H1 (cell line): Measurements from ENCODE around the gene LRRK1. TPM values are rescaled to one million over a fixed set of nuclear protein-coding genes. Genes with fewer than 3 reads are reported as not detected.

Source experiments
- CTCF ChIA-PET: fragments of 300-600 bp; sonication (Branson Sonifier 250); formaldehyde crosslinking; loops from one replicate; lab custom pipeline; 2021; ENCODE audit not compliant: partially characterized antibody; lab: Charles Lee
- POLR2A ChIA-PET: fragments of 300-600 bp; sonication (Branson Sonifier 250); formaldehyde crosslinking; loops from one replicate; lab custom pipeline; 2021; ENCODE audit warnings: inconsistent platforms; ENCODE audit not compliant: partially characterized antibody; lab: Charles Lee
- DNase-seq, 2 experiments: peaks; one replicate each; pipeline versions ENCODE4 v3.0.0 to v3.0.0-alpha.2; 2010 to 2022; ENCODE audit warnings: low spot score in 2 of 2, low read depth in 1 of 2, mixed read lengths in 1 of 2
- FAIRE-seq: peaks from 2 replicates; lab custom pipeline; 2011; peaks lifted over from hg19 to GRCh38; lab: Jason Lieb, UNC
- H2AFZ ChIP-seq: 2 replicates; pipeline ENCODE4 v1.8.1; 2012; ENCODE audit warnings: low read length, inconsistent platforms
- H2AK5ac ChIP-seq: 2 replicates; pipeline ENCODE4 v1.6.1; 2013; ENCODE audit warnings: low read depth, low read length
- H2BK120ac ChIP-seq: replicated peaks from 2 replicates; pipeline ENCODE3; 2013; ENCODE audit warnings: low read depth, low read length, inconsistent platforms
- H2BK12ac ChIP-seq: 2 replicates; pipeline ENCODE4 v1.6.1; 2013; ENCODE audit warnings: low read depth, low read length
- H2BK15ac ChIP-seq: 2 replicates; pipeline ENCODE4 v1.6.1; 2013; ENCODE audit warnings: low read length
- H2BK20ac ChIP-seq: 2 replicates; pipeline ENCODE4 v1.6.1; 2013; ENCODE audit warnings: low read length
- H2BK5ac ChIP-seq: 2 replicates; pipeline ENCODE4 v1.6.1; 2013; ENCODE audit warnings: low read depth, low read length
- H3K14ac ChIP-seq: 2 replicates; pipeline ENCODE4 v1.6.1; 2013; ENCODE audit warnings: inconsistent platforms; ENCODE audit not compliant: insufficient read length
- H3K18ac ChIP-seq: 2 replicates; pipeline ENCODE4 v1.6.1; 2013; ENCODE audit warnings: low read length; ENCODE audit errors: extremely low read depth
- H3K23ac ChIP-seq: 2 replicates; pipeline ENCODE4 v1.6.1; 2013; ENCODE audit warnings: inconsistent platforms; ENCODE audit not compliant: insufficient read length
- H3K23me2 ChIP-seq: 2 replicates; pipeline ENCODE4 v1.6.1; 2013; ENCODE audit warnings: low read depth, low read length
- H3K27ac ChIP-seq: 2 replicates; pipeline ENCODE4 v1.6.1; 2011; ENCODE audit warnings: low read depth, low read length, inconsistent platforms
- H3K27me3 ChIP-seq, 4 experiments: replicated peaks in 1 of 4; 1 replicate in 1 of 4; 2 replicates in 3 of 4; pipeline versions ENCODE4 v1.6.1 to v1.8.1; 2011 to 2013; ENCODE audit warnings: low read length in 3 of 4, mild to moderate bottlenecking in 3 of 4, inconsistent platforms in 2 of 4, mixed read lengths in 2 of 4, moderate library complexity in 1 of 4; ENCODE audit not compliant: control insufficient read depth in 3 of 4, insufficient read depth in 3 of 4; ENCODE audit errors: extremely low read depth in 1 of 4
- H3K36me3 ChIP-seq, 4 experiments: 2 replicates each; pipeline versions ENCODE4 v1.6.1 to v1.8.1; 2011 to 2013; ENCODE audit warnings: mild to moderate bottlenecking in 4 of 4, low read length in 3 of 4, moderate library complexity in 2 of 4, control low read depth in 1 of 4, inconsistent platforms in 1 of 4; ENCODE audit not compliant: insufficient read depth in 4 of 4, control insufficient read depth in 2 of 4
- H3K4ac ChIP-seq: replicated peaks from 2 replicates; pipeline ENCODE3; 2013; ENCODE audit warnings: low read length, low read depth, mixed read lengths, inconsistent platforms; ENCODE audit not compliant: insufficient read length
- H3K4me1 ChIP-seq, 4 experiments: replicated peaks in 1 of 4; 1 replicate in 1 of 4; 2 replicates in 3 of 4; pipeline versions ENCODE4 v1.6.1 to v1.8.1; 2011 to 2013; ENCODE audit warnings: low read length in 3 of 4, inconsistent platforms in 2 of 4, mixed read lengths in 1 of 4; ENCODE audit not compliant: insufficient read depth in 4 of 4, control insufficient read depth in 3 of 4
- H3K4me2 ChIP-seq, 2 experiments: 2 replicates each; pipeline versions ENCODE4 v1.6.1 to v1.8.1; 2011 to 2013; ENCODE audit warnings: low read depth in 2 of 2, low read length in 2 of 2, control low read depth in 1 of 2, inconsistent platforms in 1 of 2, mild to moderate bottlenecking in 1 of 2; ENCODE audit not compliant: insufficient read depth in 1 of 2
- H3K4me3 ChIP-seq, 4 experiments: fragments of 200-600, 300-600 bp in 1 of 4; sonication (generic), shearing (Covaris generic), sonication (Bioruptor Twin) in 1 of 4; 2 replicates each; pipeline versions ENCODE4 v1.5.1 to v1.8.1; 2011 to 2016; ENCODE audit warnings: low read length in 4 of 4, low read depth in 3 of 4, control low read depth in 2 of 4, inconsistent platforms in 2 of 4, mild to moderate bottlenecking in 2 of 4, mixed read lengths in 1 of 4, moderate library complexity in 1 of 4; ENCODE audit not compliant: insufficient read depth in 2 of 4; ENCODE audit errors: extremely low read depth in 1 of 4
- H3K56ac ChIP-seq: replicated peaks from 2 replicates; pipeline ENCODE3; 2013; ENCODE audit warnings: low read depth, mild to moderate bottlenecking, mixed read lengths, low read length, inconsistent platforms; ENCODE audit not compliant: insufficient read length
- H3K79me1 ChIP-seq: 2 replicates; pipeline ENCODE4 v1.6.1; 2013; ENCODE audit warnings: low read depth, low read length, control low read depth
- H3K79me2 ChIP-seq, 2 experiments: 2 replicates each; pipeline versions ENCODE4 v1.6.1 to v1.8.1; 2012 to 2013; ENCODE audit warnings: low read length in 2 of 2, mild to moderate bottlenecking in 2 of 2, inconsistent platforms in 1 of 2; ENCODE audit not compliant: insufficient read depth in 2 of 2, control insufficient read depth in 1 of 2
- H3K9ac ChIP-seq, 4 experiments: replicated peaks in 1 of 4; 1 replicate in 1 of 4; 2 replicates in 3 of 4; pipeline versions ENCODE4 v1.6.1 to v1.8.1; 2011 to 2013; ENCODE audit warnings: low read depth in 3 of 4, low read length in 3 of 4, control low read depth in 2 of 4, mild to moderate bottlenecking in 2 of 4, moderate library complexity in 2 of 4, inconsistent platforms in 1 of 4; ENCODE audit errors: extremely low read depth in 1 of 4
- H3K9me3 ChIP-seq, 2 experiments: 2 replicates each; pipeline versions ENCODE4 v1.6.1 to v1.8.1; 2012 to 2013; ENCODE audit warnings: mild to moderate bottlenecking in 2 of 2, moderate library complexity in 2 of 2, control low read depth in 1 of 2, inconsistent platforms in 1 of 2, low read depth in 1 of 2, low read length in 1 of 2, mixed read lengths in 1 of 2; ENCODE audit not compliant: insufficient read depth in 2 of 2
- H4K20me1 ChIP-seq, 2 experiments: replicated peaks in 1 of 2; 2 replicates each; pipeline versions ENCODE3 to v1.8.1; 2011 to 2013; ENCODE audit warnings: inconsistent platforms in 2 of 2, low read length in 2 of 2, mild to moderate bottlenecking in 1 of 2; ENCODE audit not compliant: insufficient read depth in 2 of 2, control insufficient read depth in 1 of 2
- H4K5ac ChIP-seq: 2 replicates; pipeline ENCODE4 v1.6.1; 2013; ENCODE audit warnings: low read length, low read depth, mixed read lengths, inconsistent platforms; ENCODE audit not compliant: insufficient read length
- H4K8ac ChIP-seq: 2 replicates; pipeline ENCODE4 v1.8.0; 2013; ENCODE audit warnings: mild to moderate bottlenecking, moderate library complexity, low read length, inconsistent platforms; ENCODE audit not compliant: insufficient read depth; ENCODE audit errors: extremely low read depth
- H4K91ac ChIP-seq: replicated peaks from 2 replicates; pipeline ENCODE3; 2013; ENCODE audit warnings: low read length, mixed read lengths, inconsistent platforms; ENCODE audit not compliant: insufficient read length
- CHD1 ChIP-seq: IDR thresholded peaks from 2 replicates; pipeline ENCODE4 v1.6.1; 2012; ENCODE audit warnings: low read depth, low read length, improper control_type of control experiment
- NRF1 ChIP-seq: IDR thresholded peaks from 2 replicates; pipeline ENCODE4 v1.6.1; 2011; ENCODE audit warnings: mild to moderate bottlenecking, low read depth, low read length, improper control_type of control experiment
- POLR2A ChIP-seq, 2 experiments: IDR thresholded peaks; 1 replicate in 1 of 2; 2 replicates in 1 of 2; pipeline ENCODE4 v1.6.1; 2011; ENCODE audit warnings: low read depth in 2 of 2, low read length in 2 of 2, mild to moderate bottlenecking in 2 of 2; ENCODE audit errors: control extremely low read depth in 1 of 2
- POU5F1 ChIP-seq: IDR thresholded peaks from 2 replicates; pipeline ENCODE4 v1.6.1; 2011; ENCODE audit warnings: low read depth, mild to moderate bottlenecking, low read length, moderate library complexity
- RFX5 ChIP-seq: IDR thresholded peaks from 2 replicates; pipeline ENCODE4 v1.6.1; 2011; ENCODE audit warnings: low read depth, low read length, improper control_type of control experiment, borderline replicate concordance
- WGBS, 2 experiments: shearing (Covaris generic) in 1 of 2; methylation state at CpG; one replicate each; pipeline versions ENCODE4 v1.1.6 to v1.1.7; 2013 to 2015; ENCODE audit warnings: low lambda C conversion rate in 2 of 2, mixed read lengths in 2 of 2, inconsistent platforms in 1 of 2, low coverage in 1 of 2, missing lambda C conversion rate in 1 of 2; ENCODE audit not compliant: insufficient replicate concordance in 2 of 2, insufficient coverage in 1 of 2, insufficient read length in 1 of 2; ENCODE audit errors: extremely low coverage in 1 of 2, missing lambda C conversion rate in 1 of 2; 5-methylcytosine and 5-hydroxymethylcytosine counted together
- polyA plus RNA-seq, 7 experiments: library from polyadenylated mRNA; depleted of rRNA in 3 of 7; stranded (reverse) in 5 of 7; unstranded in 2 of 7; fragments of >200 nt in 5 of 7; fragments of 200-250 nt in 2 of 7; gene quantifications; 1 replicate in 5 of 7; 2 replicates in 1 of 7; 4 replicates in 1 of 7; pipeline versions ENCODE4 v1.2.1 to v1.2.3, GENCODE V29; 2011 to 2013; ENCODE audit warnings: missing spikeins in 2 of 7, mixed read lengths in 2 of 7
- total RNA-seq: library from RNA; stranded (reverse); fragmentation: NEBNext Ultra II Directional; extraction: Animal tissue kit (Norgen Biotek cat#: 25700); gene quantifications from 2 replicates; pipeline ENCODE4 v1.2.1, GENCODE V29; 2021
- TF ChIP-seq, protein P1 (sequence below): IDR thresholded peaks from 2 replicates; pipeline ENCODE4 v1.6.1; 2011; ENCODE audit warnings: low read depth, mild to moderate bottlenecking, low read length; ENCODE audit not compliant: insufficient read depth
- TF ChIP-seq, protein P2 (sequence below): IDR thresholded peaks from 2 replicates; pipeline ENCODE4 v1.6.1; 2012; ENCODE audit warnings: low read length, inconsistent platforms

Gene LRRK1
- total and polyA plus RNA-seq, 2 of the 8 experiments (the other 6 are each of a cell fraction or from before 2014, with no cell fraction given): 1.2 to 3.6 TPM

DNA sequence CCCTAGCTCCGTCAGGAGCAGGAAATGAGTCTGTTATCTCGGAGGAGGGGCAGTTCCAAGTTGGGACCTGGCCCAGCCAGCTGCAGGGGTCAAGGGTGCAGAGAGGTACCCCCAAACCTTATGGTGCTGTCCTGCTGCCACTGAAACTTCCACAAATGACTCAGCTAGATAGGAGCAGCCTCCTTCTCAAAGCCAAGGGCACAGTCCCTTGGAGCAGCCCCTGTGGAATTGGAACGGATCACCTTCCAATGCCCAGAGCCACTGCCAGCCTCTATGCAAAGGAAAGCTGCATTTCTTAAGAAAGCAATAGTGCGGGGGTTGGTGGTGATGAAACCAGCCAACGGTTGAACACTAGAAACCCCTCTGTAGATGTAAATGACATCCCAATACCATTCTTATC lies 19.6 kb upstream of the LRRK1 start:
- Histone ChIP-seq H4K5ac (no peak overlapping the region), H2BK20ac (no peak overlapping the region), H2BK5ac (no peak overlapping the region), H3K23ac (no peak overlapping the region), H4K91ac (no peak overlapping the region), H3K56ac (no peak overlapping the region), H3K79me2 (no peaks in the 10 kb centered on the region), H3K18ac (no peak overlapping the region), H2AFZ (no peak overlapping the region), H3K4ac (no peak overlapping the region), H4K8ac (no peak overlapping the region), H3K4me2 (no peak overlapping the region), H3K36me3 (no peaks in the 10 kb centered on the region), H3K9ac (no peak overlapping the region), H3K27ac (no peak overlapping the region), H4K20me1 (no peaks in the 10 kb centered on the region), H3K23me2 (no peaks in the 10 kb centered on the region), H3K27me3 (no peaks in the 10 kb centered on the region), H3K4me3 (no peak overlapping the region), H2BK120ac (no peak overlapping the region), H3K4me1 (peaks cover 0 to 10% (median 3%) of the 10 kb centered on the region in 4 experiments; a peak in 5 of 7 replicates), H2AK5ac (no peak overlapping the region), H2BK12ac (no peak overlapping the region), H2BK15ac (no peak overlapping the region), H3K79me1 (no peaks in the 10 kb centered on the region), H3K9me3 (no peaks in the 10 kb centered on the region), H3K14ac (no peak overlapping the region)
- no peak for DNase-seq
- ChIA-PET POLR2A (interaction anchor here (1.3 to 1.4 kb wide), 2 partner anchors 11 to 148 kb away, joined by 4 read pairs; no protein-coding TSS in a partner anchor), CTCF (interaction anchor here (1.8 to 13.4 kb wide), 4 partner anchors 7 to 27 kb away, joined by 8 to 150 read pairs (median 14); partner anchors contain the start of gene LRRK1)
- FAIRE-seq: no peak
- 86% methylated on average over 5 of the region's 5 CpGs; no CpG with 5 or more reads in 1 of the 2 experiments for WGBS, 2 experiments
- no peak for TF ChIP-seq RFX5
- TF ChIP-seq POU5F1: no peak
- TF ChIP-seq, protein P1, sequence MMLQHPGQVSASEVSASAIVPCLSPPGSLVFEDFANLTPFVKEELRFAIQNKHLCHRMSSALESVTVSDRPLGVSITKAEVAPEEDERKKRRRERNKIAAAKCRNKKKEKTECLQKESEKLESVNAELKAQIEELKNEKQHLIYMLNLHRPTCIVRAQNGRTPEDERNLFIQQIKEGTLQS: no peak
- no peak for TF ChIP-seq CHD1
- TF ChIP-seq, protein P2, sequence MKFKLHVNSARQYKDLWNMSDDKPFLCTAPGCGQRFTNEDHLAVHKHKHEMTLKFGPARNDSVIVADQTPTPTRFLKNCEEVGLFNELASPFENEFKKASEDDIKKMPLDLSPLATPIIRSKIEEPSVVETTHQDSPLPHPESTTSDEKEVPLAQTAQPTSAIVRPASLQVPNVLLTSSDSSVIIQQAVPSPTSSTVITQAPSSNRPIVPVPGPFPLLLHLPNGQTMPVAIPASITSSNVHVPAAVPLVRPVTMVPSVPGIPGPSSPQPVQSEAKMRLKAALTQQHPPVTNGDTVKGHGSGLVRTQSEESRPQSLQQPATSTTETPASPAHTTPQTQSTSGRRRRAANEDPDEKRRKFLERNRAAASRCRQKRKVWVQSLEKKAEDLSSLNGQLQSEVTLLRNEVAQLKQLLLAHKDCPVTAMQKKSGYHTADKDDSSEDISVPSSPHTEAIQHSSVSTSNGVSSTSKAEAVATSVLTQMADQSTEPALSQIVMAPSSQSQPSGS: no peak
- no peak for TF ChIP-seq NRF1
- no peak for TF ChIP-seq POLR2A (IDR thresholded peaks at IDR 0.05; ENCODE audit: control extremely low read depth in 1 of 2, low read depth in 2 of 2, low read length in 2 of 2)
